H1 (cell line): ENCODE results near the gene RNF182. TPM values are rescaled to one million over a fixed set of nuclear protein-coding genes. Genes with fewer than 3 reads are reported as not detected.
A peak's percentile ranks its signal among the peaks of the same experiment; 100 is the strongest.

Source experiments
- CTBP2 ChIP-seq: IDR thresholded peaks from 2 replicates; pipeline ENCODE4 v1.7.0; 2011; ENCODE audit warnings: borderline replicate concordance, mild to moderate bottlenecking, moderate library complexity, mixed read lengths, low read length; ENCODE audit not compliant: insufficient read depth, insufficient read length
- NANOG ChIP-seq: IDR thresholded peaks from 2 replicates; pipeline ENCODE4 v1.6.1; 2011; ENCODE audit warnings: low read length, low read depth, mild to moderate bottlenecking, inconsistent platforms; ENCODE audit not compliant: insufficient read depth, poor library complexity, severe bottlenecking
- RXRA ChIP-seq: IDR thresholded peaks from 2 replicates; pipeline ENCODE4 v1.6.1; 2011; ENCODE audit warnings: low read depth, mild to moderate bottlenecking, low read length, moderate library complexity; ENCODE audit not compliant: insufficient read depth
- polyA plus RNA-seq, 7 experiments: library from polyadenylated mRNA; depleted of rRNA in 3 of 7; stranded (reverse) in 5 of 7; unstranded in 2 of 7; fragments of >200 nt in 5 of 7; fragments of 200-250 nt in 2 of 7; gene quantifications; 1 replicate in 5 of 7; 2 replicates in 1 of 7; 4 replicates in 1 of 7; pipeline versions ENCODE4 v1.2.1 to v1.2.3, GENCODE V29; 2011 to 2013; ENCODE audit warnings: missing spikeins in 2 of 7, mixed read lengths in 2 of 7
- total RNA-seq: library from RNA; stranded (reverse); fragmentation: NEBNext Ultra II Directional; extraction: Animal tissue kit (Norgen Biotek cat#: 25700); gene quantifications from 2 replicates; pipeline ENCODE4 v1.2.1, GENCODE V29; 2021

Gene RNF182
- total and polyA plus RNA-seq, 2 of the 8 experiments (the other 6 are each of a cell fraction or from before 2014, with no cell fraction given): 6.2 to 10.7 TPM

GRCh38 chr6:14017626-14018475, 93.1 kb downstream of the RNF182 start (continued):
- TF ChIP-seq CTBP2 (no peak), RXRA (no peak), NANOG (peak; percentile 5)
- TF ChIP-seq, all 59 proteins: peak for 4
